ENCODE results near the gene KLHL15. TPM values are rescaled to one million over a fixed set of nuclear protein-coding genes. Genes with fewer than 3 reads are reported as not detected.
A peak's percentile ranks its signal among the peaks of the same experiment; 100 is the strongest.

KLHL15 gene
- total RNA-seq, 1 donor = 8.7 TPM

- peak overlapping the region; percentile 82 for H3K4me3 ChIP-seq (ENCODE audit: insufficient read depth, low read length)
- peak overlapping the region; percentile 98 for H3K27ac ChIP-seq (ENCODE audit: low read depth, low read length)
- H3K4me2 ChIP-seq (ENCODE audit: insufficient read depth, low read length) = peak overlapping the region; percentile 79
- H3K79me2 ChIP-seq (ENCODE audit: insufficient read depth, low read length) = peaks cover 35% of the 10 kb centered on the region
- H2AFZ ChIP-seq (ENCODE audit: low read length) = peak overlapping the region; percentile 51
- H4K20me1 ChIP-seq (ENCODE audit: insufficient read depth, low read length) = no peaks in the 10 kb centered on the region
- no peaks in the 10 kb centered on the region for H3K36me3 ChIP-seq (ENCODE audit: insufficient read depth, low read length)
- H3K27me3 ChIP-seq (ENCODE audit: insufficient read depth, low read length) = no peaks in the 10 kb centered on the region
- no peaks in the 10 kb centered on the region for H3K4me1 ChIP-seq (ENCODE audit: insufficient read depth, low read length)
- TF ChIP-seq, protein P1, sequence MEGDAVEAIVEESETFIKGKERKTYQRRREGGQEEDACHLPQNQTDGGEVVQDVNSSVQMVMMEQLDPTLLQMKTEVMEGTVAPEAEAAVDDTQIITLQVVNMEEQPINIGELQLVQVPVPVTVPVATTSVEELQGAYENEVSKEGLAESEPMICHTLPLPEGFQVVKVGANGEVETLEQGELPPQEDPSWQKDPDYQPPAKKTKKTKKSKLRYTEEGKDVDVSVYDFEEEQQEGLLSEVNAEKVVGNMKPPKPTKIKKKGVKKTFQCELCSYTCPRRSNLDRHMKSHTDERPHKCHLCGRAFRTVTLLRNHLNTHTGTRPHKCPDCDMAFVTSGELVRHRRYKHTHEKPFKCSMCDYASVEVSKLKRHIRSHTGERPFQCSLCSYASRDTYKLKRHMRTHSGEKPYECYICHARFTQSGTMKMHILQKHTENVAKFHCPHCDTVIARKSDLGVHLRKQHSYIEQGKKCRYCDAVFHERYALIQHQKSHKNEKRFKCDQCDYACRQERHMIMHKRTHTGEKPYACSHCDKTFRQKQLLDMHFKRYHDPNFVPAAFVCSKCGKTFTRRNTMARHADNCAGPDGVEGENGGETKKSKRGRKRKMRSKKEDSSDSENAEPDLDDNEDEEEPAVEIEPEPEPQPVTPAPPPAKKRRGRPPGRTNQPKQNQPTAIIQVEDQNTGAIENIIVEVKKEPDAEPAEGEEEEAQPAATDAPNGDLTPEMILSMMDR (IDR thresholded peaks at IDR 0.05; ENCODE audit: extremely low read depth, low read depth, low read length) = no peak
- H3K9me3 ChIP-seq (ENCODE audit: low read depth, low read length) = no peaks in the 10 kb centered on the region
- DNase-seq (ENCODE audit: insufficient read length, low spot score, missing footprints) = peak; percentile 80
Measured at GRCh38 chrX:24026432-24026831, 554 bp downstream of the KLHL15 start.

DNA sequence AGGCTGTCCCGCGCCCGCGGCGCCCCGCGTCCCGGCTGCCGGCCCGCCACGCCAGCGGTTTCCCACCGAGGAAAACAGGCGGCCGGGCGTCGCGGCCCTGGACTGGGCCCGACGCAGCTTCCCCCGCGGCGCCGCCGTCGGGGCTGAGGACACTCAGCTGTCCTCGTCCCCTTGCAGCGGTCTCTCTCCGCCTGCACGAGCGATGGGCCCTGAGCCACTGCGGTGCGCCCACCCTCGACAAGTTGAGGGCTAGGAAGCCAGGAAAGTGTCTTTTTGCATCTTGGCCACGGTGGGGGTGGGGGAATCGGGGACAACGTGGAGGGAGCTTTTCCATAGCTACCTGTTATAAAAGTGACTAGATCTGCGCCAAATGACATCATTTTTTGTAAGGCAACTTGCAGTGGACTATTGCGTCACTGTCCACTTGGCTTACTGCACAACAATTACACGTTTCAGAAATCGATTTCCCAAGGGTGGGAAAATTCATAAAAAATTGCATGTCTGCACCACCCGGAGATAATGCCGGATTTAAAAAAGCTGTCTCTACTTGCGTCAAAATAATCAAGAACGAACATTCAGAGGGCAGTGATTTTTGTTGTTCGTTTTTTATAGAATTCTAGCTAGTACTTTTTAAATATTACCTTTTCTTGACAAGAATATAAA lies 1.1 kb downstream of the KLHL15 start:
- H3K27ac ChIP-seq (ENCODE audit: low read depth, low read length) = peak overlapping the region; percentile 98
- no peaks in the 10 kb centered on the region for H3K36me3 ChIP-seq (ENCODE audit: insufficient read depth, low read length)
- peak overlapping the region; percentile 82 for H3K4me3 ChIP-seq (ENCODE audit: insufficient read depth, low read length)
- H2AFZ ChIP-seq (ENCODE audit: low read length) = peak overlapping the region; percentile 59
- peaks cover 41% of the 10 kb centered on the region for H3K79me2 ChIP-seq (ENCODE audit: insufficient read depth, low read length)
- TF ChIP-seq, protein P1 (IDR thresholded peaks at IDR 0.05; ENCODE audit: extremely low read depth, low read depth, low read length) = no peak
- no peaks in the 10 kb centered on the region for H3K9me3 ChIP-seq (ENCODE audit: low read depth, low read length)
- H3K27me3 ChIP-seq (ENCODE audit: insufficient read depth, low read length) = no peaks in the 10 kb centered on the region
- peak overlapping the region; percentile 79 for H3K4me2 ChIP-seq (ENCODE audit: insufficient read depth, low read length)
- H4K20me1 ChIP-seq (ENCODE audit: insufficient read depth, low read length) = no peaks in the 10 kb centered on the region
- no peaks in the 10 kb centered on the region for H3K4me1 ChIP-seq (ENCODE audit: insufficient read depth, low read length)
- peak; percentile 65 for DNase-seq (ENCODE audit: insufficient read length, low spot score, missing footprints)

- Histone ChIP-seq H3K79me2 (ENCODE audit: insufficient read depth, low read length) (peaks cover 48% of the 10 kb centered on the region), H2AFZ (ENCODE audit: low read length) (no peak overlapping the region), H3K27me3 (ENCODE audit: insufficient read depth, low read length) (no peaks in the 10 kb centered on the region), H3K36me3 (ENCODE audit: insufficient read depth, low read length) (no peaks in the 10 kb centered on the region), H3K4me1 (ENCODE audit: insufficient read depth, low read length) (no peaks in the 10 kb centered on the region), H3K9me3 (ENCODE audit: low read depth, low read length) (no peaks in the 10 kb centered on the region), H3K4me3 (ENCODE audit: insufficient read depth, low read length) (peak overlapping the region; percentile 82), H3K4me2 (ENCODE audit: insufficient read depth, low read length) (peak overlapping the region; percentile 79), H3K27ac (ENCODE audit: low read depth, low read length) (peak overlapping the region; percentile 98), H4K20me1 (ENCODE audit: insufficient read depth, low read length) (no peaks in the 10 kb centered on the region)
- TF ChIP-seq, protein P1 (IDR thresholded peaks at IDR 0.05; ENCODE audit: extremely low read depth, low read depth, low read length) = no peak
- DNase-seq (ENCODE audit: insufficient read length, low spot score, missing footprints) = peak; percentile 97
Measured at GRCh38 chrX:24024819-24025740, 1.9 kb downstream of the KLHL15 start.
